Caco-2 (cell line): Measurements from ENCODE around the gene OPN1SW. TPM values are rescaled to one million over a fixed set of nuclear protein-coding genes. Genes with fewer than 3 reads are reported as not detected.

Experiments
- BruUV-seq: library from RNA; stranded (reverse); fragments of 400-500 nt; replicated peaks from 2 replicates; lab custom pipeline; 2021; lab: Mats Ljungman, UMichigan
- CTCF ChIA-PET: fragments of 300-600 bp; sonication (Branson Sonifier 250); formaldehyde crosslinking; loops from one replicate; lab custom pipeline; 2022; ENCODE audit warnings: antibody characterized with exemption; lab: Charles Lee
- POLR2A ChIA-PET: fragments of 300-600 bp; sonication (Branson Sonifier 250); formaldehyde crosslinking; loops from one replicate; lab custom pipeline; 2022; ENCODE audit warnings: antibody characterized with exemption; lab: Charles Lee
- DNase-seq, 2 experiments: peaks; one replicate each; pipeline versions ENCODE4 v3.0.0 to v3.0.0-alpha.2; 2020 to 2022
- H3K27me3 ChIP-seq: replicated peaks from 2 replicates; pipeline ENCODE4 v1.6.0; 2011; ENCODE audit warnings: low read length; ENCODE audit not compliant: control insufficient read depth, insufficient read depth
- H3K36me3 ChIP-seq: 2 replicates; pipeline ENCODE4 v1.5.1; 2011; ENCODE audit warnings: low read length; ENCODE audit not compliant: control insufficient read depth, insufficient read depth
- H3K4me1 ChIP-seq: fragments of 250-450 bp; sonication (Bioruptor Pico); 2 replicates; pipeline ENCODE4 v1.5.1; 2020; ENCODE audit warnings: mild to moderate bottlenecking
- H3K4me3 ChIP-seq: 2 replicates; pipeline ENCODE4 v1.5.1; 2011; ENCODE audit warnings: low read depth, mild to moderate bottlenecking, control low read depth, low read length
- H3K9me3 ChIP-seq: fragments of 250-450 bp; sonication (Bioruptor Pico); 2 replicates; pipeline ENCODE4 v1.5.1; 2020; ENCODE audit warnings: mild to moderate bottlenecking, moderate library complexity
- H3K27ac Mint-ChIP-seq: one replicate; pipeline ENCODE4 v1.8.0; 2022; ENCODE audit warnings: mixed read lengths; ENCODE audit not compliant: unreplicated experiment
- H3K27me3 Mint-ChIP-seq: one replicate; pipeline ENCODE4 v1.8.0; 2022; ENCODE audit warnings: mixed read lengths; ENCODE audit not compliant: insufficient read depth, unreplicated experiment
- H3K36me3 Mint-ChIP-seq: one replicate; pipeline ENCODE4 v1.8.0; 2022; ENCODE audit warnings: mild to moderate bottlenecking, mixed read lengths; ENCODE audit not compliant: insufficient read depth, unreplicated experiment
- H3K4me1 Mint-ChIP-seq: one replicate; pipeline ENCODE4 v1.8.0; 2022; ENCODE audit warnings: low read depth, mixed read lengths; ENCODE audit not compliant: unreplicated experiment
- H3K4me3 Mint-ChIP-seq: one replicate; pipeline ENCODE4 v1.8.0; 2022; ENCODE audit warnings: mild to moderate bottlenecking, moderate library complexity, mixed read lengths; ENCODE audit not compliant: unreplicated experiment
- H3K9me3 Mint-ChIP-seq: one replicate; pipeline ENCODE4 v1.8.0; 2022; ENCODE audit warnings: mixed read lengths; ENCODE audit not compliant: unreplicated experiment
- CTCF ChIP-seq, 2 experiments: fragments of 200-600 bp in 1 of 2; IDR thresholded peaks; 1 replicate in 1 of 2; 2 replicates in 1 of 2; pipeline versions ENCODE4 v1.5.1 to v1.8.0; 2011 to 2022; ENCODE audit warnings: antibody characterized with exemption in 1 of 2, control low read depth in 1 of 2, inconsistent platforms in 1 of 2, low read depth in 1 of 2, low read length in 1 of 2, mild to moderate bottlenecking in 1 of 2, moderate library complexity in 1 of 2; ENCODE audit not compliant: insufficient read depth in 1 of 2, severe bottlenecking in 1 of 2, unreplicated experiment in 1 of 2
- intact Hi-C: fragments of 100-400 bp; cut with micrococcal nuclease; formaldehyde crosslinking; loops from one replicate; pipeline ENCODE4 v1.10.0; 2022; ENCODE audit not compliant: unreplicated experiment
- total RNA-seq: library from RNA; stranded (reverse); gene quantifications from 2 replicates; pipeline ENCODE4 v1.2.3, GENCODE V29; 2022

OPN1SW gene
- total RNA-seq, 1 experiment from 2014 or later = not detected

GRCh38 chr7:128791121-128791971 lies 15.8 kb upstream of the OPN1SW start, which contains the start of gene CCDC136:
TSS of gene CCDC136 (plus strand) at chr7:128791968. CDS start at chr7:128792412, 444 bp downstream.
- no peaks in the 10 kb centered on the region for H3K4me1 ChIP-seq
- Mint-ChIP-seq H3K4me3 (peak within 1 kb of the TSS; percentile 85), H3K36me3 (no peaks in the 10 kb centered on the region), H3K27ac (no peak within 1 kb of the TSS), H3K9me3 (no peaks in the 10 kb centered on the region), H3K27me3 (peaks cover 7% of the 10 kb centered on the region), H3K4me1 (no peaks in the 10 kb centered on the region)
- TF ChIP-seq CTCF (IDR thresholded peaks at IDR 0.05; ENCODE audit: insufficient read depth in 1 of 2, low read depth in 1 of 2, low read length in 1 of 2, severe bottlenecking in 1 of 2, unreplicated experiment in 1 of 2) = no peak
- ChIA-PET CTCF (no interaction called here), POLR2A (interaction anchor here (0.9 kb wide), 1 partner anchor 36 kb away, joined by 5 read pairs; no protein-coding TSS in a partner anchor)
- no peaks in the 10 kb centered on the region for H3K36me3 ChIP-seq
- DNase-seq = peak; percentile 75 to 78
- H3K27me3 ChIP-seq = peaks cover 1% of the 10 kb centered on the region
- intact Hi-C loops = loop anchor here (5.0 kb wide), 2 partner anchors 41 to 91 kb away; partner anchors contain the start of gene FLNC
- H3K9me3 ChIP-seq = no peaks in the 10 kb centered on the region
- BruUV-seq = no TSS peak
- H3K4me3 ChIP-seq = peak within 1 kb of the TSS; percentile 82

GRCh38 chr7:128790315-128791041 lies 14.9 kb upstream of the OPN1SW start:
- Mint-ChIP-seq H3K27me3 (peaks cover 10% of the 10 kb centered on the region), H3K27ac (no peak overlapping the region), H3K4me1 (no peaks in the 10 kb centered on the region), H3K9me3 (no peaks in the 10 kb centered on the region), H3K4me3 (peak overlapping the region; percentile 85), H3K36me3 (no peaks in the 10 kb centered on the region)
- H3K4me3 ChIP-seq = peak overlapping the region; percentile 82
- no peaks in the 10 kb centered on the region for H3K36me3 ChIP-seq
- no peaks in the 10 kb centered on the region for H3K9me3 ChIP-seq
- intact Hi-C loops = loop anchor here (5.0 kb wide), 2 partner anchors 42 to 92 kb away; partner anchors contain the start of gene FLNC
- ChIA-PET POLR2A (interaction anchor here (0.9 kb wide), 1 partner anchor 36 kb away, joined by 5 read pairs; no protein-coding TSS in a partner anchor), CTCF (no interaction called here)
- TF ChIP-seq CTCF (IDR thresholded peaks at IDR 0.05; ENCODE audit: insufficient read depth in 1 of 2, low read depth in 1 of 2, low read length in 1 of 2, severe bottlenecking in 1 of 2, unreplicated experiment in 1 of 2) = no peak
- BruUV-seq = no TSS peak
- H3K4me1 ChIP-seq = no peaks in the 10 kb centered on the region
- no peak for DNase-seq
- peaks cover 1% of the 10 kb centered on the region for H3K27me3 ChIP-seq
